Adipose tissue (tissue), 3 donors: ENCODE results near the gene GARIN3. TPM values are rescaled to one million over a fixed set of nuclear protein-coding genes. Genes with fewer than 3 reads are reported as not detected.
"Not testable (repeated sequence)": the region's sequence is repeated elsewhere in the genome, so short reads cannot be mapped to it uniquely, and the experiment has no call there.

Experiments
- H3K27ac ChIP-seq: one replicate; pipeline ENCODE4 v1.5.1; 2013; ENCODE audit warnings: low read depth, low read length
- WGBS, 3 donors: extraction: QIAGEN DNeasy Blood & Tissue Kit; methylation state at CpG; one replicate each; pipeline ENCODE4 v1.1.7; 2013; 5-methylcytosine and 5-hydroxymethylcytosine counted together
- polyA plus RNA-seq, 3 donors: library from polyadenylated mRNA; stranded (reverse); fragments of 200-250 nt; gene quantifications; one replicate each; pipeline ENCODE4 v1.2.3, GENCODE V29; 2013
- donor health status: healthy with polysubstance abuse.
- donor health status: Bipolar disorder and iron deficiency.
- donor health status: healthy.

The GARIN3 gene
- polyA plus RNA-seq, 3 donors: not detected

- 49 to 68% (median 60%) methylated on average over 5 of the region's 5 CpGs for WGBS, 3 donors
- no peak overlapping the region for H3K27ac ChIP-seq
Observed at GRCh38 chr5:157187046-157187754, 21.1 kb upstream of the GARIN3 start.

GRCh38 chr5:157186309-157187045, 20.4 kb upstream of the GARIN3 start:
- 67 to 86% (median 76%) methylated on average over 12 of the region's 12 CpGs for WGBS, 3 donors
- no peak overlapping the region for H3K27ac ChIP-seq

- not testable (repeated sequence) for H3K27ac ChIP-seq
- 86 to 93% (median 89%) methylated on average over 6 of the region's 6 CpGs for WGBS, 3 donors
Observed at GRCh38 chr5:157185122-157185521, 19.1 kb upstream of the GARIN3 start.

GRCh38 chr5:157184117-157184670, 18.1 kb upstream of the GARIN3 start:
- no peak overlapping the region for H3K27ac ChIP-seq
- 68 to 86% (median 76%) methylated on average over 8 of the region's 8 CpGs for WGBS, 3 donors

GRCh38 chr5:157182143-157182757, 16.2 kb upstream of the GARIN3 start:
- WGBS, 3 donors: 43 to 73% (median 68%) methylated on average over 3 of the region's 3 CpGs
- H3K27ac ChIP-seq: no peak overlapping the region

- H3K27ac ChIP-seq: no peak within 1 kb of the TSS
- WGBS, 3 donors: 62 to 73% (median 70%) methylated on average over 8 of the region's 8 CpGs
Observed at GRCh38 chr5:157180374-157181264, 14.6 kb upstream of the GARIN3 start, which contains the start of gene ITK. Gene ITK, plus strand, starts transcription at chr5:157180840. Its CDS starts 138 bp downstream, at chr5:157180978.

- 52 to 89% (median 74%) methylated on average over 3 of the region's 3 CpGs for WGBS, 3 donors
- no peak overlapping the region for H3K27ac ChIP-seq
Observed at GRCh38 chr5:157178966-157179365, 12.9 kb upstream of the GARIN3 start.

- WGBS, 3 donors: 58 to 72% (median 65%) methylated on average over 6 of the region's 6 CpGs
- no peak overlapping the region for H3K27ac ChIP-seq
Observed at GRCh38 chr5:157177953-157178352, 11.9 kb upstream of the GARIN3 start.

GRCh38 chr5:157175071-157175612, 9.1 kb upstream of the GARIN3 start:
- WGBS, 3 donors: 86 to 94% (median 86%) methylated on average over 8 of the region's 8 CpGs
- H3K27ac ChIP-seq: no peak overlapping the region

GRCh38 chr5:157172403-157172802, 6.3 kb upstream of the GARIN3 start:
- 62 to 78% (median 73%) methylated on average over 2 of the region's 2 CpGs for WGBS, 3 donors
- H3K27ac ChIP-seq: no peak overlapping the region

- WGBS, 3 donors: 92 to 97% (median 94%) methylated on average over 5 of the region's 5 CpGs
- H3K27ac ChIP-seq: no peak overlapping the region
Observed at GRCh38 chr5:157168286-157168685, 2.2 kb upstream of the GARIN3 start.

- WGBS, 3 donors: 69 to 73% (median 69%) methylated on average over 4 of the region's 4 CpGs
- no peak overlapping the region for H3K27ac ChIP-seq
Observed at GRCh38 chr5:157167214-157167621, 1.2 kb upstream of the GARIN3 start.

- WGBS, 3 donors: 77 to 90% (median 87%) methylated on average over 14 of the region's 14 CpGs
- H3K27ac ChIP-seq: no peak overlapping the region
Observed at GRCh38 chr5:157165668-157166067, 396 bp downstream of the GARIN3 start.

- H3K27ac ChIP-seq: no peak overlapping the region
- 82 to 89% (median 87%) methylated on average over 4 of the region's 4 CpGs for WGBS, 3 donors
Observed at GRCh38 chr5:157165261-157165660, 803 bp downstream of the GARIN3 start.

GRCh38 chr5:157164521-157164920, 1.5 kb downstream of the GARIN3 start:
- 74 to 78% (median 76%) methylated on average over 5 of the region's 5 CpGs for WGBS, 3 donors
- H3K27ac ChIP-seq: no peak overlapping the region

GRCh38 chr5:157162919-157163510, 3.0 kb downstream of the GARIN3 start:
- H3K27ac ChIP-seq: no peak overlapping the region
- 91 to 94% (median 92%) methylated on average over 12 of the region's 12 CpGs for WGBS, 3 donors

- 86 to 90% (median 90%) methylated on average over 6 of the region's 6 CpGs for WGBS, 3 donors
- H3K27ac ChIP-seq: no peak overlapping the region
Observed at GRCh38 chr5:157161996-157162395, 4.1 kb downstream of the GARIN3 start.
